HL-60/S4 (cell line): ENCODE measurements around the gene ZSCAN10.
"Not testable (repeated sequence)": the region's sequence is repeated elsewhere in the genome, so short reads cannot be mapped to it uniquely, and the experiment has no call there.

Source experiments
- in situ Hi-C: fragments of 300-500 bp; cut with MboI; formaldehyde crosslinking; loops from 2 replicates; pipeline ENCODE4 v1.14.3; 2022; ENCODE audit warnings: low sequenced_read_pairs

The ZSCAN10 gene

DNA sequence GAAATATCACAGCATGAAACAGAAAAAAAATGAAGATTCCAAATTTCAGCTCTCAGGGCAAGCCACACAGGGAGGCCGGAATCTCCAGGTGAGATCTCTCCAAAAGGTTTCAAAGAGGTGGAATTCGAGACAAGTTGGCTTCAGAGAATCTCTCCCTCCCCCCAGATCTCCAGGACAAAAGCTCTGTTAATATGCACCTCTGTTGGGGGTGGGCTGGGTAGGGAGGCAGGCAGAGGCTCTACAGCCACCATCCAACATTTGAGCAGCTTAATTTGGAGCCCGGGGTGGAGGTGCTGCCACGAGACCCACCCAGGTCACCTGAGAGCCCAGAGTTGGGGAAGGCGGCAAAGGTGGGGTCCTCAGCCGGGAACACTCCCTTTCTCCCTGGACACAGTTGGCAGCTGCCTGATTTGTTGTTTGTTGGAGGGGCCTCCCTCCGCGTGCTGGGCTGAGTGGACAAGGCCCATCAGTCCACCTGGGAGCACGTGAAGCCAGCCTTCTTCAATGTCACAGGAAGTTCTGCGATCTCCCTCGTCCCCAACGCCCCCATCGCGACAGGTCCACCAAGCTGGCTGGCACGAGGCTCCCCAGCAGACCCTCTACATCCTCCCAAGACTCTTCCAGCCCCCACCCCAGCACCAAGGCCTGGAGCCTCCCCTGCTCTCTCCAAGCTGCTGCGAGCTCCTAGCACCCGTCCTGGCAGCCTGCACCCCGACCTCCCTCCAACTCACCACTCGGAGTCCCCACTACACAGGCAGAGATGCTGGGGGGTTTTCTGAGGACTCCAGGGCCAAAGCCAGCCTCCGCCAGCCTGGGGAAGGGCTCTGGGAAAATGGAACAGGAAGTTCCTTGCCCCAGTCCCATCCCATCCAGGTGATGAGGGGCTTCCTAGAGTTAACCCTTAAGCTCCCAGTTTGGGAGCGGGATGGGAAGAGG is at the start of gene ZSCAN10:
Gene ZSCAN10 (minus strand): TSS at position 836 of the 936 bp plus-strand sequence. CDS start 6,357 bp downstream, outside the sequence.
- in situ Hi-C loops, result no loop called here

DNA sequence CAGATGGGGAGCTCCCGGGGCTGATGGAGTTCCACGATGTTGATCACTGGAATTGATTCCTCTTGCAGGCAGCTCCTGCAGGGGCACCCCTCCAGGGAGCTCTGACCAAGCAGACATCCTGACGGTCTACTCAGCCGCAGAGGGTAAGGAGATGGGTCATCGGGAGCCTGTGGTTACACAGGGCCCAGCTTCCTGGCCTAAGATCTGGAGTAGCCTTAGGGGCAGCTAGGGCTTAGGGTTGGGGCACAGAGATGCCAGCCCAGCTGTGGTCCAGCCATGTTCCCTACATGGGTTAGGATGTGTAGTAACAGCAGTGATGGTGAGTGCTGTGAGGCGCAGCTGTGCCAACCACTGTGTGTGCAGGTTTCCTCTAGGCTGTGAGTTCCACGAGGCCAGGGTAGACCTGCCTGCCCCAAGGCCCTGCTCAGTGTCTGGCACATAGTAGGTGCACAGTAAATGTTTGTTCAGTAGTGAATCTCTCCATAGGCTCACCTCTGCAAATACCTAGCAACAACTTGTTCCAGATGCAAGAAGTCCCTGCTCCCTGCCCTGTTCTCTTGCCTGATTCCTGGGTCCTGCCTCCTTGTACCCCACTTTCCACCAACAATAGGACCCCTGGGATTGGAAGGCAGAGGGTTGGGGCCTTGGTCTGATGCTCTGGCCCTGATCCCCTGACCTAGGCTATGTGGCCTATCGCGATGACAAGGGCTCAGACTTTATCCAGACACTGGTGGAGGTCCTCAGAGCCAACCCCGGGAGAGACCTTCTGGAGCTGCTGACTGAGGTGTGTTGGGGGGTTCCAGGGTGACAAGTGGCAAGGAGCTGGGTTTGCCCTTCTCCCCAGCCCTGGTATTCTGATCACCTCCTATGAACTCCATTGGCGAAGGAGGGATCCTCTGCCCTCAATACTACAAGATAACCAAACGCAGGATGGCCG is 49.4 kb upstream of the ZSCAN10 start:
- in situ Hi-C loops, result no loop called here

- in situ Hi-C loops, result no loop called here
Observed at GRCh38 chr16:3147757-3148104, 48.6 kb upstream of the ZSCAN10 start.

DNA sequence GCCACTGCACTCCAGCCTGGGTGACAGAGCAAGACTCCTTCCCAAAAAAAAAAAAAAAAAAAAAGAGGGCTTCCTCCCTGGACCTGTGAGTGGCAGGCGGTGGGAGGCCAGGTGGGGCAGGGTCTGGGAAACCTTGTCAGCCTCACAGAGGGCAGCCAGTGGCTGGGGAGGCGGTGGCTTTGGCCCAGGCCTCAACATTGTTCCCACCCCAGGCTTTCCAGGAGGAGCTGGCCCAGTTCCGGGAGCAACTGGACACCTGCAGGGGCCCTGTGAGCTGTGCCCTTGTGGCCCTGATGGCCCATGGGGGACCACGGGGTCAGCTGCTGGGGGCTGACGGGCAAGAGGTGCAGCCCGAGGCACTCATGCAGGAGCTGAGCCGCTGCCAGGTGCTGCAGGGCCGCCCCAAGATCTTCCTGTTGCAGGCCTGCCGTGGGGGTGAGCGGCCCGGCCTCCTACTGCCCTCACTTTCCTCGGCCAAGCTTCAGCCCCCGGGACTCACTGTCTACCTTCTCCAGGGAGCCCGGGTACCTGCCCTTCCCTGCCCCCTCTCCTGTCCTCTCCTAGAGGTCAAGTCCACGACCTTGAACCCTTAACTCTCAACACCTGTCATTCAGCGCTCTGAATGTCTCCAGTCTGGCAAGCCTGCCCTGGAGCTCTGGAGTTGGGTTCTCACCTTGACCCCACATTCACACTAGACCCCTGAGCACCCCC is 48.1 kb upstream of the ZSCAN10 start:
- in situ Hi-C loops, result no loop called here

DNA sequence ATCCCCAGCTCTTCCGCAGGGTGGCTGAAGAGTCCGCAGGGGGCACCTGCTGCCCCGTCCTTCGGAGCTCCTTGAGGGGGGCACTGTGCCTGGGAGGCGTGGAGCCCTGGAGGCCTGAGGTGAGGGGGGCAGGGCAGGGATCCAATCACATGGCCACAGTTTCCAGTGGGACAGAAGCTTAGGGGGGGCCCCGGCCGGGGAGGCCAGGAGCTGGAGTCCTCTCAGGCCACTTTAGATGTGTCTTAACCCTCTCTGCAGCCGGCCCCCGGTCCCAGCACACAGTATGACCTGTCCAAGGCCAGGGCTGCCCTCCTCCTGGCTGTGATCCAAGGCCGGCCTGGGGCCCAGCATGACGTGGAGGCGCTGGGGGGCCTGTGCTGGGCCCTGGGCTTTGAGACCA is 46.6 kb upstream of the ZSCAN10 start:
- in situ Hi-C loops, result no loop called here

- in situ Hi-C loops, result no loop called here
Observed at GRCh38 chr16:3145151-3145550, 46.1 kb upstream of the ZSCAN10 start.

GRCh38 chr16:3144321-3144983 is 45.4 kb upstream of the ZSCAN10 start:
- in situ Hi-C loops, result no loop called here

DNA sequence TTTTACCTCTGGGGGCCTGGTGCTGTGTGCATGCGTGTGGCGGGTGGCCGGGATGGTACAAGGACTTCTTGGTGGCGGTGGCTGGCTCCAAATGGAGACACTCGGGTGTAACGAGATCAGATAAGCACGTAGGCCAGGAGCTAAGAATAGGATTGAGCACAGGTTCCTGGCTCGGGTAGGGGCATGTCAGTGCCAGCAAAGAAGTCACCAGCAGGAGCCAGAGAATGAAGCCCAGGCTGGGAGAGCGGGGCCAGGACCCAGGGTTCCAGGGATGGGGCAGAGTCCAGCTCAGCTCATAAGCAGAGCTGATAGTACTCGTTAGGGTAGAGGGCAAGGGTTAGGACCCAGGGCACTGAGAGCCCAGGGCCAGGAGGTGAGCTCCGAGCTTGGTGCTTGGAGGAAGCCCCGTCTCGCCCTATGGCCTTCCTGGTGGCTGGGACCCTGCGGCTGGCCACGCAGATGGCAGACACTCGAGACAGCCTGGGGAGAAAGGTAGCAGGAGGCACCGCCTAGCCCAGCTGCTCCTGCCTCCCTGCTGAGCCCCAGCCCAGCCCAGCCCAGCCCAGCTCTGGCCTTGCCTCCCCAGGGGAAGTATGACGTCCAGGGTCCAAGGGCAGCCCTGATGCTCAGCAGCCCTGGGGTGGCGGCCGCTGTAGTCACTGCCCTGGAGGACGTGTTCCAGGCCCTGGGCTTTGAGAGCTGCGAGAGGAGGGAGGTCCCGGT is 44.7 kb upstream of the ZSCAN10 start:
- in situ Hi-C loops, result no loop called here

DNA sequence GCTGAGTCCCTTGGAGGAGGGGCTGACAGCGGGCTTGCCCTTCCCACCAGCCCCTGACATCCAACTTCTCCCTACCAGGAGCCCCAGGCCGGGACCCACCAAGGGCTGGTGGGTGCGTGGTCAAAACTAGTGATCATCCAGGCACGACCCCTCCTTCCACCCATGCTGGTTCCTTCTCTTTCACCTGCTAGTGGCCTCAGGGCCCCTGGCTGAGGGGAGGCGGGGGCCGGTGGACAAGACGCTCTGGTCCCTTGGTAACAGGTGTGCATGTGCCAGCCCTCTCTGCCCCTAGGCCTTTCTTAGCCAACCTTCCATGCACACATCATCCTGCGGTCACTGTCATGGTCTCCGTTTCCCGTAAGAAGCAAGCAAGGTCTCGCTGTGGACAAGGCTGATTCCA is 44.1 kb upstream of the ZSCAN10 start:
- in situ Hi-C loops, result no loop called here

GRCh38 chr16:3142770-3143169 is 43.7 kb upstream of the ZSCAN10 start:
- in situ Hi-C loops, result no loop called here

GRCh38 chr16:3142327-3142726 is 43.2 kb upstream of the ZSCAN10 start:
- in situ Hi-C loops, result no loop called here

DNA sequence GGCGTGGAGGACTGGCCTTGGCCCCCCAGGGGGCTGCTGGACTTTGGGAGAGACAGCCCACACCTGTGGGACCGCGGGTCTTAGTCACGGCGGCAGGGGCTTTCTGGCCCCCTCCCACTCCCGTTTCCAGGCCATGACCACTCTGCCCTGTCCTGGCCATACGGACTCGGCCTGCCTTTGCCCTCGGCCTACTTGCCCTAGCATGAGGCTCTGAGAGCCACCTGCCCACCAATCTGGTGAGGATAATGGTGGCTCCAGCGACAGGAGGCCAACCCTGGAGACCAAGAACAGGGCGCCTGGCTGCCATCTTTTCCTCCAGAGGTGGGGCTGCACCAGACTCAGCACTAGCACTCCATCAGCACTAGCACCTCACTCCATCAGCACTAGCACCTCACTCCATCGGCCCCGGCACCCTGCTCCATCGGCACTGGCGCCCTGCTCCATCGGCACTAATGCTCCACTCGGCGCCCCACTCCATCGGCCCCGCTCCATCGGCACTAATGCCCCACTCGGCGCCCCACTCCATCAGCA is 42.8 kb upstream of the ZSCAN10 start:
- in situ Hi-C loops, result no loop called here

GRCh38 chr16:3140603-3141427 is 41.7 kb upstream of the ZSCAN10 start:
- in situ Hi-C loops, result no loop called here

DNA sequence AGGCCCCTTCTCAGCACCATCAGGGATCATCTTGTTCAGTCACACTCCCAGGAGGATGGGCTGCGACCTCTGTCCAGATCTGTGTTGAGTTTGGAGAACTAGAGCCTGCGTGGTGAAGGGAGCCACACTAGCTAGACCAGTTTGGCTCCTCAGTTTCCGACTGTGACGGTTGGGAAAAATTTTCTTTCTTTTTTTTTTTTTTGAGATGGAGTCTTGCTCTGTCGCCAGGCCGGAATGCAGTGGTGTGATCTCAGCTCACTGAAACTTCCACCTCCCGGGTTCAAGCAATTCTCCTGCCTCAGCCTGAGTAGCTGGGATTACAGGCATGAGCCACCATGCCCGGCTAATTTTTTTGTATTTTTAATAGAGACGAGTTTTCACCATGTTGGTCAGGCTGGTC is 40.5 kb upstream of the ZSCAN10 start:
- in situ Hi-C loops, result not testable (repeated sequence)

DNA sequence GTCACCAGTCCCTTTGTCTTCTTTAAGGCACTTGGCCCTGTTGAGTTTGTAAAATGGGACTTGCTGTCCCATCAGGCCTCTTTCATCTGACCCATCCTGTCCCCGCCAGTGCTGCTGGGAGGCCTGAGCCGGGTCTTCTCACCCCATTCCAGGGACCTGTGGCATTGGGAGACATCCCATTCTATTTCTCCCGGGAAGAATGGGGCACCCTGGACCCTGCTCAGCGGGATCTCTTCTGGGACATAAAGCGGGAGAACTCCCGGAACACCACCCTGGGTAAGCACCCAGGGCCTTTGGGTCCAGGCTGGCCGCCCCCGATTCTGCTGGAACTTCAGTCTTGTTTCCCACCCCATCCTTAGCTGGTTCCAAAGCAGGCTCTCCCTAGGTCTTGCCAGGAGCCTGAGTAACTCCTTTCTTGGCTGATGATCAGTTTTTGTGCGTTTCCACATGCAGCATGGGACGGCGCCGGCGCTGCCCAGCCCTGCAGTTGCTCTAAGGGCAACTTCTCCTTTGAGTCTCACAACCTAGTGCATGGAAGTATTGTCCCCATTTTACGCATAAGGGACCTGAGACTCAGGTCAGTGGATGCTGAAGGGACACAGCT is 39.8 kb upstream of the ZSCAN10 start:
- in situ Hi-C loops, result no loop called here

DNA sequence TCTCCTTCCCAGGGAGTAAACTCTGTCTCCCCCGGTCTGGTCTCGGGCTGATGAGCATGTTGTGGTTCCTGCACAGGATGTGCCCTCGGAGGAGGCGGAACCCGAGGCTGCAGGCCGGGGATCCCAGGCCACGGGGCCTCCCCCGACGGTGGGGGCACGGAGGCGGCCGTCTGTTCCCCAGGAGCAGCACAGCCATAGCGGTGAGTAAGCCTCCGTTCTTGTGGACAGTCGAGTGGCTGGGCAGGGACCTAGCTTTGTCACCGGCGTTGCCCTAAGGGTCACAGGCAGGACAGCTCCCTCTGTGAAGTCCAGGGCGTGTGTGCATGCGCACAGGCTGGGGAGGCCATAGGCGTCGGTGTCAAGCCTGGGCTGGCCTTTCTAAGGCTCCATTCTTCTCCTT is 39.2 kb upstream of the ZSCAN10 start:
- in situ Hi-C loops, result no loop called here

DNA sequence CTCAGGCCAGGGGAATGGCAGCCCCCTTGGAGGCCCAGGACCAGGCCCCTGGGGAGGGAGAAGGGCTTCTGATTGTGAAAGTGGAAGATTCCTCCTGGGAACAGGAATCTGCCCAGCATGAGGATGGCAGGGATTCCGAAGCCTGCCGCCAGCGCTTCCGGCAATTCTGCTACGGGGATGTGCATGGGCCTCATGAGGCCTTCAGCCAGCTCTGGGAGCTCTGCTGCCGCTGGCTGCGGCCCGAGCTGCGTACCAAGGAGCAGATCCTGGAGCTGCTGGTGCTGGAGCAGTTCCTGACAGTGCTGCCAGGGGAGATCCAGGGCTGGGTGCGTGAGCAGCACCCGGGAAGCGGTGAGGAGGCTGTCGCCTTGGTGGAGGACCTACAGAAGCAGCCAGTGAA is 38.2 kb upstream of the ZSCAN10 start:
- in situ Hi-C loops, result no loop called here

DNA sequence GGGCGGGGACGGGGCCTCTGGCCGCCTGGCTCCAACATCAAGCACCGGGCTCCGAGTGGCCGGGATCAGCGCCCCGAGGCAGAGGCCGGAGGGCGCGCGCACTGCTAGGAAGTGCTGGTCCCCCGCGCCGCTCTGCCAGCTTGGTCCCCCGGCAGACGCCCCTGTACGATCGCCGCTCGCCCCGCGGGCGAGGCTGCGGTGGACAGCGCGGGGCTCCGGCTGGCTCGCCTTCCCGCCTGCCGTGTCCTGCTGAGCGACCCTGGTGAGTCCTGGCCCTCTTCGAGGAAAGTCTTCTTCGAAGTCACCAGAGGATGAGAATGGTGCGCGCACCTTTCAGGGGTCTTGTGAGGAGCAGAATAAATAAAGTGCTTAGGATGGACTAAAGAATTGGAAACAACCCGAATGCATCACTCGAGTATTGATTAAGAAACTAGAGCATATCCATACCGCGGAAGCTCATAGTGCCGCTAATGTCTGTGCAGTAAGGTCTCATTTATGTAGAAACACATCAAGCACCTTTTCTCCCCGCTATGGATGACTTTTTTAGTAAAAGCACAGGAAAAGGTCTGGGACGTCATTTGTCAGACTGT is 36.1 kb upstream of the ZSCAN10 start:
- in situ Hi-C loops, result no loop called here
